GM19395 (cell line): Measurements from ENCODE around the gene PGA5.
"Not testable (repeated sequence)": the region's sequence is repeated elsewhere in the genome, so short reads cannot be mapped to it uniquely, and the experiment has no call there.

Experiments
- ATAC-seq: cut with Tn5 transposase; IDR thresholded peaks from one replicate; pipeline ENCODE4 v1.9.1; 2021; ENCODE audit warnings: mild to moderate bottlenecking, moderate library complexity; ENCODE audit not compliant: unreplicated experiment

The PGA5 gene

DNA sequence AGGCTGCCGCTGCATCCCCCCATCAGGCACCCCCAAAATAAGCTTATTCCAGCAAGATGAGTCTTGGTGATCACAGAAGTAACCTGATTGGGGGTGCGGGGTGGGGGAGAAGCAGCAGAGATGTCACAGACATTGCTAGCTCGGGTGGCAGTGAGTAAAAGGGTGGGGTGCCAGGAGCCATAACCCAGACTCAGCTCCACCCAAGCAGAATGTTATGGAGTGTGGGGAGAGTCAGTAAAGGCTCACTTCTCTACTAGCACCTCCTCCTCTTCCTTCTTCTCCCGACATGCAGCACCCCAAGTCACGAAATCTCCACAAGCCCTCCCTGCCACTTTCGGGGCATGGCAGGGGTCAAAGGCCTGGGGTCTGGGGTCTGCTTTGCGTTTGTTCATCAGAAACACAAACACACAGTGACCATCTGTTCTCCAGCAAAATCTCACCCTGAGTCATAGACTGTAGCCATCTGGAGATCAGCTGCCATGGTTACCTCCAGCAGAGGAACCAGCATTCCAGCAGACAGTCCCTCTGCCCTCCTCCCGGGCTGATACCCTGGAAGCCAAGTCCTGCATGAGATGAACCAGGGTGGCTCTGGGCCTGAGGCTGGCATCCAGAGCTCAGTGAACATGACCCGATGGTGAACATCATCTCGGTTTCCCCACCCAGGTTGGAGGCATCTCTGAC is 14.4 kb upstream of the PGA5 start:
- ATAC-seq: not testable (repeated sequence)

DNA sequence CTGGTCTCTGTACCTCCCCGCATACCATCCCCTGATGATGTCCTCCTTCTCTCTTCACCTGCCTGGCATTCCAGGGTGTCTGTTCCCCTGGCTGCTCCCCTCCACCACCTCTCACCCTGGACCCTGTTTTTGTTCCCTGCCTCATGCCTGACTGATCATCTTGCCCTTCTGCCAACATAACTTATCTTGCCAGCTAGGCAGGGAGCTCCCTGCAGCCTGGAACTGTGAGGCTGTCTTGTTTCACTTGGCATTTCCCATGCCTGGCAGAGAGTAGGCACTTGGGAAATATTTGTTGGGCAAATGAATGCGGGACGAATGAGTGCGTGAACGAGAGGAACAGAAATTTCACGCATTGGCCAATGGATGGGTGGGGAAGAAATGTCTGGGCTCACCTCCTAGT is 11.5 kb upstream of the PGA5 start:
- not testable (repeated sequence) for ATAC-seq

DNA sequence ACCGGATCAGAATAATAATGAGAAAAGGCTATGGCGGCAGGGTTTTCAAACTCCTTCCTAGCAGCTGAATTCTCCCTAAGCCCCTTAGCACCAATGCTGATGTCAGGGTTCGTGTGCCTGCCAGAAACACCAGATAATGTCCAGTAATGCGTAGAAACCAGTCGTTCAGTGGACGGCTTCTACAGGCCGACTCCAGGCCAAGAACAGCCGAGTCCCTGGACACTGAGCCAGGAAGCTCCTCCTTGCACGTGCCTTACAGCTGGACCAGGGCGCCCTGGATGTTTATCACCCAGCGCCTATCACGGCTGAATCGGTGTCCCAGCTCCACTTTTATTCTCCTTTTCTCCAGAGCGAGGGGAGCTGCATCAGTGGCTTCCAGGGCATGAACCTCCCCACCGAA is 9.9 kb upstream of the PGA5 start:
- not testable (repeated sequence) for ATAC-seq

DNA sequence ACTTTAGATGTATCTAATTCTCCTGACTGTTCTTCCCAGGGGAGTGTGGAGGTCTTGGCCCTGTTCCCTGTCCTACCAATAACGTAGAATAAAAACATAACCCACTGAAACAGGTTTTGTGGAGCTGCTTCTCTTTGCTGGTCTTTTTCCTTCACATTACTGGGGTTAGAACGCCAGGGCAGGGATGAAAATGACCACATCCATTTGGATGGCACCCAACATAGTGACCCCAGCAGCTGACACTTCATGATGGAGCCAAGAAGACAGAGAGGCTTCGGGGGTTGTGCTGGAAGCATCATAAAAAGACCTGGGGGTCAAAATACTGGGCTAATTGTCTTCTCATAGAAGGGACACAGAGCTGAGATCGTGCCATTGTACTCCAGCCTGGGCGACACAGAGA is 9.4 kb upstream of the PGA5 start:
- ATAC-seq: not testable (repeated sequence)

DNA sequence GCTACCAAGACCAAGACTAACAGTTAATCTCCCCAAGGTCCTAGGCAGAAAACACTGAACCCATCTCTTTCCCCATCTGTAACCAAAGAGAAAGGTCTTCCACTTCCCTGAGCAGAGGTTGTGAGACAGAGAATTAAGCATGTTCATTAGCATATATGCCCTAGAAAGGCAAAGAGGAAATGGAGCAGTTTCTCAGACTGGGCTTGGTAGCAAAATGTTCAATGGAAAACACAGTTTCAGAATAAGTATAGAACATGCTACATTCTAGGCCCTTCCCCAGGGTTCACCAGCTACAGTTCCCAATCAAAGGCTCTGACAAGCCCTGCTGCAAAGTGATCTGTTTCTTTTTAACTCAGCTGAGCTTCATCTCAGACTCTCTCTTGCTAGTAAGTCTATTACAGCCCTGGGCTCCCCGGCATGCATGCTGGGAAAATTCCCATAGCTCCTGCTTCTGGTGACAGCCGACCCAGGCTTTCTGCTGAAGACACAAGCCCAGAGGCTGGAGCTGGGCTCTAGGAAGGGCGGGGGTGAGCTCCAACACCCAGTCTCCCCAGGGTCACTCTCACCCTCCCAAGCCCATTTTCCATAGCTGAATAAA is 8.3 kb upstream of the PGA5 start:
- not testable (repeated sequence) for ATAC-seq

DNA sequence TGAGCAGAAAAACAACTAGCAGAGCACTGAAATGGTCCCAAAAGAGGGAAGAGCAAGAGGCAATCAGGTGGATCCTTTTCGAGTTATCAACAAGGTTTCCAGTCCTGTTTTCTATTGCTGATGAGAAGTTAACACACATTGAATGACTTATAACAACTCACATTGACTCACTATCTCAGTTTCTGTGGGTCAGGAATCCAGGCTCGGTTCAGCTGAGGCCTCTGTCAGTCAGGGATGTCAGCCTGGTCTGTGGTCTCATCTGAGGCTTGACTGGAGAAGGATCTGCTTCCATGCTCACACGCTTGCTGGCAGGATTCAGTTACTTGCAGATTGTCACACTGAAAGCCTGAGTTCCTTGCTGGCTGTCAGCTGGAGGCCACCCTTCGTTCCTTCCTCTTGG is 3.8 kb upstream of the PGA5 start:
- not testable (repeated sequence) for ATAC-seq

DNA sequence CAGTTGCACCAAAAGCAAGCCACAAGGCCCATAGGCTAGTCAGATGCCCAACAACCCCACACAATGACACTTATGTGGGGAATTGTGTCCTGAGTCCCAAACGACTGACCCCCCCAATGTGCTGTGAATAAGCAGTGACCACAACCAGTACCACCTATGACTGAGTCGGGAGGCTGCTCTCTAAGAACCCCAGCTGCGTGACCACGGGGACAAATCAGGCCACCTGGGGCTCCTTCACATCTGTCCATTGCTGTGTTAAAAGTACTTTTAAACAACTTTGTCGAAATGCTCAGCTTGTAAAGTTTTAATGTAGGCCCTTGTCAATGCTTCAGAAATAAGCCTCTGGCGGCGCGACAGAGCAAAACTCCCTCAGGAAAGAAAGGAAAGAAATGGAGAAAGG is 687 bp upstream of the PGA5 start:
- ATAC-seq: not testable (repeated sequence)

DNA sequence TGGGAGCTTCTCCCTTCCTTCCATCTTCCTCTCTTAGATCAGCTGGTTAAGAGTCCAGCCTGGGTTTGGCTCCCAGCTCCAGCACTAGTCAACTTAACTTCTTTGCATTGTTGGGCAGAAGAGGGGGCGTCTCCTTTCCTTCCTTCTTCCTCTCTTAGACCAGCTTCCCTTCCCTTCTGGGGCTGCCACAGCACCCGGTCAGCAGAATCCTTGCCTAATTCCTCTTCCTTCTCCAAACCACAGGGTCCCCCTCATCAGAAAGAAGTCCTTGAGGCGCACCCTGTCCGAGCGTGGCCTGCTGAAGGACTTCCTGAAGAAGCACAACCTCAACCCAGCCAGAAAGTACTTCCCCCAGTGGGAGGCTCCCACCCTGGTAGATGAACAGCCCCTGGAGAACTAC is 551 bp downstream of the PGA5 start:
- not testable (repeated sequence) for ATAC-seq

DNA sequence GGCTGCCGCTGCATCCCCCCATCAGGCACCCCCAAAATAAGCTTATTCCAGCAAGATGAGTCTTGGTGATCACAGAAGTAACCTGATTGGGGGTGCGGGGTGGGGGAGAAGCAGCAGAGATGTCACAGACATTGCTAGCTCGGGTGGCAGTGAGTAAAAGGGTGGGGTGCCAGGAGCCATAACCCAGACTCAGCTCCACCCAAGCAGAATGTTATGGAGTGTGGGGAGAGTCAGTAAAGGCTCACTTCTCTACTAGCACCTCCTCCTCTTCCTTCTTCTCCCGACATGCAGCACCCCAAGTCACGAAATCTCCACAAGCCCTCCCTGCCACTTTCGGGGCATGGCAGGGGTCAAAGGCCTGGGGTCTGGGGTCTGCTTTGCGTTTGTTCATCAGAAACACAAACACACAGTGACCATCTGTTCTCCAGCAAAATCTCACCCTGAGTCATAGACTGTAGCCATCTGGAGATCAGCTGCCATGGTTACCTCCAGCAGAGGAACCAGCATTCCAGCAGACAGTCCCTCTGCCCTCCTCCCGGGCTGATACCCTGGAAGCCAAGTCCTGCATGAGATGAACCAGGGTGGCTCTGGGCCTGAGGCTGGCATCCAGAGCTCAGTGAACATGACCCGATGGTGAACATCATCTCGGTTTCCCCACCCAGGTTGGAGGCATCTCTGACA is 4.4 kb downstream of the PGA5 start:
- ATAC-seq: not testable (repeated sequence)

DNA sequence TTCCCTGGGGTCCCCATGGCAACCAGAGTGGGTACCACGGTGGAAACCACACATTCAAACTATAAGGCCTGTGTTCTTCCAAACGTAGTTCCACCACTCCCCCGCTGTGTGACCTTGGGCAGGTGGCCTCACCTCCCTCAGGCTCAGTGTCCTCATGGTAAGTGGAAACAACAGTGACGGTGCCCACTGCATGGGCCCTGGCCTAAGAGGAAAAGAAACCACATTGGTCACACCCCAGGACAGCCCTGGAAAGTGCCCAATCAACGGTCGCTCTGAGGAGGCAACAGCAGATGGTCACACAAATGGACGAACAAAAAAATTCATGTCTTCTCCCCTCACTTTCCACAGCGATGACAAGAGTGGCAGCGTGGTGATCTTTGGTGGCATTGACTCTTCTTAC is 7.1 kb downstream of the PGA5 start:
- not testable (repeated sequence) for ATAC-seq

DNA sequence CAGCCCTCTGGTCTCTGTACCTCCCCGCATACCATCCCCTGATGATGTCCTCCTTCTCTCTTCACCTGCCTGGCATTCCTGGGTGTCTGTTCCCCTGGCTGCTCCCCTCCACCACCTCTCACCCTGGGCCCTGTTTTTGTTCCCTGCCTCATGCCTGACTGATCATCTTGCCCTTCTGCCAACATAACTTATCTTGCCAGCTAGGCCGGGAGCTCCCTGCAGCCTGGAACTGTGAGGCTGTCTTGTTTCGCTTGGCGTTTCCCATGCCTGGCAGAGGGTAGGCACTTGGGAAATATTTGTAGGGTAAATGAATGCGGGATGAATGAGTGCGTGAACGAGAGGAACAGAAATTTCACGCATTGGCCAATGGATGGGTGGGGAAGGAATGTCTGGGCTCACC is 8.2 kb downstream of the PGA5 start:
- not testable (repeated sequence) for ATAC-seq

DNA sequence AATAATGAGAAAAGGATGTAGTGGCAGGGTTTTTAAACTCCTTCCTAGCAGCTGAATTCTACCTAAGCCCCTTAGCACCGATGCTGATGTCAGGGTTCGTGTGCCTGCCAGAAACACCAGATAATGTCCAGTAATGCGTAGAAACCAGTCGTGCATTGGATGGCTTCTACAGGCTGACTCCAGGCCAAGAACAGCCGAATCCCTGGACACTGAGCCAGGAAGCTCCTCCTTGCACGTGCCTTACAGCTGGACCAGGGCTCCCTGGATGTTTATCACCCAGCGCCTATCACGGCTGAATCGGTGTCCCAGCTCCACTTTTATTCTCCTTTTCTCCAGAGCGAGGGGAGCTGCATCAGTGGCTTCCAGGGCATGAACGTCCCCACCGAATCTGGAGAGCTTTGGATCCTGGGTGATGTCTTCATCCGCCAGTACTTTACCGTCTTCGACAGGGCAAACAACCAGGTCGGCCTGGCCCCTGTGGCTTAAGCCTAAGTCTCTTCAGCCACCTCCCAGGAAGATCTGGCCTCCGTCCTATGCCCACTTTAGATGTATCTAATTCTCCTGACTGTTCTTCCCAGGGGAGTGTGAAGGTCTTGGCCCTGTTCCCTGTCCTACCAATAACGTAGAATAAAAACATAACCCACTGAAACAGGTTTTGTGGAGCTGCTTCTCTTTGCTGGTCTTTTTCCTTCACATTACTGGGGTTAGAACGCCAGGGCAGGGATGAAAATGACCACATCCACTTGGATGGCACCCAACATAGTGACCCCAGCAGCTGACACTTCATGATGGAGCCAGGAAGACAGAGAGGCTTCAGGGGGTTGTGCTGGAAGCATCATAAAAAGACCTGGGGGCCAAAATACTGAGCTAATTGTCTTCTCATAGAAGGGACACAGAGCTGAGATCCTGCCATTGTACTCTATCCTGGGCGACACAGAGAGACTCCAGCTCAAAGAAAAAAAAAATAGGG is 10.1 kb downstream of the PGA5 start:
- ATAC-seq: not testable (repeated sequence)

DNA sequence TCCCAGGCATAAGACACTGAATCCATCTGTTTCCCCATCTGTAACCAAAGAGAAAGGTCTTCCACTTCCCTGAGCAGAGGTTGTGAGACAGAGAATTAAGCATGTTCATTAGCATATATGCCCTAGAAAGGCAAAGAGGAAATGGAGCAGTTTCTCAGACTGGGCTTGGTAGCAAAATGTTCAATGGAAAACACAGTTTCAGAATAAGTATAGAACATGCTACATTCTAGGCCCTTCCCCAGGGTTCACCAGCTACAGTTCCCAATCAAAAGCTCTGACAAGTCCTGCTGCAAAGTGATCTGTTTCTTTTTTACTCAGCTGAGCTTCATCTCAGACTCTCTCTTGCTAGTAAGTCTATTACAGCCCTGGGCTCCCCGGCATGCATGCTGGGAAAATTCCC is 11.4 kb downstream of the PGA5 start:
- not testable (repeated sequence) for ATAC-seq

DNA sequence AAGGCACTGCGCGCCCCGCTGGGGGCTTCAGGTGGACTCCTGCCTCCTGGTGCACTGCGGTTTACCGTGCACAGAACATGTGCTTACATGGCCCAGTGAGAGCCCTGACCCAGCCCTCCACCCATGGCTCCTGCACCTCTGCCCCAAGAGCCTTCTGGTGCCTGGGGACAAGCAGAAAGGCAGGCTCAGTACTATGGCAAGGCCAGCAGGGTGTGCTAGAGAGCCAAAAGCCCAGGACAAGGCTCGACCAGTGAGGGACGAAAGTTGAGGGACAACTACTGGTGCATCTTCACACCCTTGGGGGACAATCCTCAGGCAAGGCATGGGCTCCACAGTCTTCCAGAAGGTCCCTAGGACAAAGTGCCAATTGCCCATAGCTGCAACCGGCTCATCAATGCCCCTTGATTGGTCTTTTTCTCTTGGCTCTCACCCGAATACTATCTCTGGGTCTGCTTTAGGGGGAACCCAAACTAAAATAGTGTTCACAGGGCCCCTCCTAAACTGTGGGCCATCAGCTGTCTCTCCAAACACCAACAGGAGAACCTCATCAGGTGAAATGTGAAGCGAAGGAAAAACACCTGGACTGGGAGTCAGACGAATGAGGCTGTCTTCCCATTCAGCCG is 13.5 kb downstream of the PGA5 start:
- ATAC-seq: peak; percentile 66

DNA sequence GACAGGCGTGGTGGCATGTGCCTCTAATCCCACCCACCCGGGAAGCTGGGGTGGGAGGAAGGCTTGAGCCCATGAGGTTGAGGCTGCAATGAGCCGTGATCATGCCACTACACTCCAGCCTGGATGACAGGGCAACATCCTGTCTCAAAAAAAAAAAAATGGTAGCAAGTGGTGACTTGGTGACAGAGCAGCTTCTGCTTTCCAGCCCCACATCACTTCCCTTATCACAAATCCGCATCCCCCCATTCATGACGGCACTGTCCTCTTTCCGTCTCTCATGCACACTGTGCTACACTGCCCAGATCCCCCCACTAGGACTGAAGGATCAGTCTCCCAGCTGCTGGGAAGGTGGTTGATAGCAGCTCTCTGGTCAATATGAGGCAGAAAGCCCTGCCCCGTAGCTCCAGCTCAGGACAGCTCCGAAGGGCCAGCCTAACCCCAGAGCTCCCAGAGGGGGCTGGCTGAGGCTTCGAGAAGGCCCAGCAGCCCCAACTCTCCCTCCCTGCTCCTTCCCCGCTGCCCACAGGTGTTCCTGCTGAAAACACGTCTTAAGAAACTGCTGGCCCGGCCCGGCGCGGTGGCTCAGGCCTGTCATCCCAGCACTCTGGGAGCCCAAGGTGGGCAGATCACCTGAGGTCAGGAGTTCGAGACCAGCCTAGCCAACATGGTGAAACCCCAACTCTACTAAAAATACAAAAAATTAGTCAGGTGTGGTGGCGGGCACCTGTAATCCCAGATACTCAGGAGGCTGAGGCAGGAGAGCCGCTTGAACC is 15.9 kb downstream of the PGA5 start:
- ATAC-seq: no peak

DNA sequence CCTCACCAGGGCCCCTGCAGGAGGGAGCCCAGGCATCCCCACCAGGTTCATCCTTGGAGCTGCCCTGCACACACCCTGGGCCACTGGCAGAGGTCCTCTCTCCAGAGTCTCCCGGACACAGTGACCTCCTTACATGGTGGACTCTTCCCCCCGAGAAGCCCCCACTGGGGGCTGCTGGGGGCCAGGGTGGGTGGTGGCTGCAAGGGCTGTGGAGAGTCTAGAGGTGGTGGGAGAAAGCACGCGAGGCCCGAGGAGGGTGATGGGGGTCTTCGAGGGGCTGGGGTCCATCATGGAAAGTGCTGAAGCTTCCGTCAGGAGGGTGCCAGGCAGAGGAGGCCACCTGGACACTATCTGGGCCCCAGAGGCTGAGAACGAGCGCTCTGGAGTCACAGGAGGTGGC is 17.6 kb downstream of the PGA5 start:
- no peak for ATAC-seq

DNA sequence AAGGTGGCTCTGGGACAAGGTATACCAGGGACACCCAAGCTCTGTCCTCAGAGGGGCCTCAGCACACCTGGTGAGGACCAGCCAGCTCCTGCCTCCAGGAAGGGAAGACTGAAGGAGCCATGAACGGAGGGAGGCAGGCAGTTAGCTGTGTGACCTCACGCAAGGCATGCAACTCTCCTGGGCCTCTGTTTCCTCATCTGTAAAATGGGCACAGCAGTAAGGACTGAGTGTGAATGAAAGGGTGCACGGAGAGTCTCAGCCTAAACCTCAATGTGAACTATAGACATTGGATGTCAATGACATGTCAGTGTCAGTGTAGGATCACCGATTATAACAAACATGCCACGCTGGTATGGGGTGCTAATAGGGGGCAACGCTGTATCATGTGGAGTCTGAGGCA is 18.4 kb downstream of the PGA5 start:
- ATAC-seq: no peak

DNA sequence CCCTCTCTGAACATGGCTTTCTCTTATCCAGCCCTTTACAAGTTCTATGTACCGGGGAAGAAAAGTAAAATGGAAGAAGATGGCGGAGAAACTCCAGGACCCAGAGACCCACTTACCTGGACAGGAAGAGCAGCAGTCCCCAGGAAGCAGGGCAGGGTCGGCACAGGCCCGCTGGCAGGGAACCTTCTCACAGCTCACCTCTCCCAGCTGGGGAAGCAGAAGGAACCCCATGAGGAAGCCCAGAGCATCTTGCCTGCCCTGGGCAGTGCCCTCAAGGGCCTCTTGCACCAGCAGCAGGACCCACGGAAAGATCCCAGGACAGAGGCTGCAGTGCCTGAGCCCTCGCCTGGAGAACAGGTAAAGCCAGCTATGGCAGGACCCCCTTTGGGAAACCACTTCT is 23.4 kb downstream of the PGA5 start:
- no peak for ATAC-seq

DNA sequence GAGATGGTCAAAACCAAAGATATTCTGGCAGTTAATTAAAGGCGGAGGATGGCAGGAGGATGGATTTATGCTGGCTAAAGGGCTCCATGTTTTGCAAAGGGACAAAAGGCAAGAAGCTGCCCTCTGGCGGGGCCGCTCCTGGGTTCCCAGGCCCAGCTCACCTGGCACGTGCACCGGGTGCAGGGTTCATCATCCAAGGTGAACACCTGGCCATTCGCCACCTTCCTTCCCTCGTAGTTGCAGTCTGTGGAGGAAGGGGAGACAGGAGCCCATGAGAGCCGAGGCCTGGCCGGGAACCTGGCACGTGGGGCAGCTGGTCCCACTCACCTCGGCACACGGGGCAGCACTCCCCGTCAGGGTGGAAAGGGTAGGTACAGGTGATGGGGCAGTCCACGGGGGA is 23.8 kb downstream of the PGA5 start:
- ATAC-seq: no peak

DNA sequence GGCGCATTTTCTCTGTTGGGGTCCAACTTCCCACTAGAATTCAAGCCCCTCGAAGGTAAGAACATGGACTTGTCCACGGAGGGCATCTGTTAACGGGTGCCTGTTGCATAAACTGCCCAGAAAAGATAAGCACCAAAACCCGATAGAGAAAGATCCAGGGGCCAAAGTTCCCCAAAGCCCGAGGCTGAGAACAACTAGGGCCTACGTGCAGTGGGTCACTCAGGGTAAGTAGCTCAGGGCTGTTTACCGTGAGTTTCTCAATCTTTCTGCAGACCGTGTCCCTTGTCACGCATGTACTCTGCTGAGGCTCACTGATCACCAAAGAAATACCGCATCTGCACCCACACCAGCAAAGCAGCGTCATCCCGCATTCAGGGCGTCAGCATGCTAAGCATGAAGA is 24.4 kb downstream of the PGA5 start:
- no peak for ATAC-seq
